Gastroesophageal sphincter (tissue), 3 donors: ENCODE results near the gene OBSCN.

ENCODE experiments used
- EP300 ChIP-seq: sonication (generic); formaldehyde crosslinking; IDR thresholded peaks from one replicate; pipeline ENCODE4 v1.6.1; 2017; ENCODE audit warnings: antibody characterized with exemption, mild to moderate bottlenecking
- POLR2A ChIP-seq, 2 donors: fragments of 450-650 bp; IDR thresholded peaks; one replicate each; pipeline ENCODE4 v1.6.1; 2017; ENCODE audit warnings: antibody characterized with exemption in 2 of 2, mild to moderate bottlenecking in 2 of 2, moderate library complexity in 1 of 2
- POLR2AphosphoS5 ChIP-seq: sonication (generic); formaldehyde crosslinking; IDR thresholded peaks from one replicate; pipeline ENCODE4 v1.6.1; 2017; ENCODE audit warnings: antibody characterized with exemption
- TF ChIP-seq, protein P1 (sequence below), 4 experiments: fragments of 200-600 bp in 2 of 4; fragments of 450-650 bp in 2 of 4; sonication (generic) in 1 of 4; IDR thresholded peaks; one replicate each; pipeline ENCODE4 v1.5.1; 2017 to 2019; ENCODE audit warnings: antibody characterized with exemption in 4 of 4, mild to moderate bottlenecking in 2 of 4, moderate library complexity in 2 of 4

DNA sequence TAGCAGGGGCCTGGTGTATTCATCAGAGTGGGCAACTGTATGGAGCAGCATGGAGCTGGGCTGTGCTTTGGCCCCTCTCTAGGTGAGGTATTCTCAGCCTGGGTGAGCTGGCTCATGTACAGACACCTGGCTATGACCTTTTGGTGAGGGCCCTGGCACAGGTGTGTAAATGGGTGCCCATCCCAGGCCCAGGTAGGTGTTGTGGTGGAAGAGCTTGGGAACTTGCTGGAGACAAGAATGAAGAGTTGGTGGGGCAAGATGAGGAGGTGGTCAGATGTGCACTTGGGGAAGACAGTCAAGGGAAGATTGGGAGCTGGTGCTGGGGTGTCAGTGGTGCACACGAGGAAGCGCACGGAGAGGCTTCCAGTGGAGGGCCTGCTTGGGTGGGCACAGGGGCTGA lies 103.2 kb downstream of the OBSCN start:
- TF ChIP-seq, protein P1, sequence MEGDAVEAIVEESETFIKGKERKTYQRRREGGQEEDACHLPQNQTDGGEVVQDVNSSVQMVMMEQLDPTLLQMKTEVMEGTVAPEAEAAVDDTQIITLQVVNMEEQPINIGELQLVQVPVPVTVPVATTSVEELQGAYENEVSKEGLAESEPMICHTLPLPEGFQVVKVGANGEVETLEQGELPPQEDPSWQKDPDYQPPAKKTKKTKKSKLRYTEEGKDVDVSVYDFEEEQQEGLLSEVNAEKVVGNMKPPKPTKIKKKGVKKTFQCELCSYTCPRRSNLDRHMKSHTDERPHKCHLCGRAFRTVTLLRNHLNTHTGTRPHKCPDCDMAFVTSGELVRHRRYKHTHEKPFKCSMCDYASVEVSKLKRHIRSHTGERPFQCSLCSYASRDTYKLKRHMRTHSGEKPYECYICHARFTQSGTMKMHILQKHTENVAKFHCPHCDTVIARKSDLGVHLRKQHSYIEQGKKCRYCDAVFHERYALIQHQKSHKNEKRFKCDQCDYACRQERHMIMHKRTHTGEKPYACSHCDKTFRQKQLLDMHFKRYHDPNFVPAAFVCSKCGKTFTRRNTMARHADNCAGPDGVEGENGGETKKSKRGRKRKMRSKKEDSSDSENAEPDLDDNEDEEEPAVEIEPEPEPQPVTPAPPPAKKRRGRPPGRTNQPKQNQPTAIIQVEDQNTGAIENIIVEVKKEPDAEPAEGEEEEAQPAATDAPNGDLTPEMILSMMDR (IDR thresholded peaks at IDR 0.05) = no peak
- no peak for TF ChIP-seq POLR2AphosphoS5
- TF ChIP-seq POLR2A (IDR thresholded peaks at IDR 0.05) = no peak
- no peak for TF ChIP-seq EP300
